AG04450 (cell line): Measurements from ENCODE around the gene MUCL3. TPM values are rescaled to one million over a fixed set of nuclear protein-coding genes. Genes with fewer than 3 reads are reported as not detected.

ENCODE experiments used
- CTCF ChIA-PET: fragments of 300-600, 350-600 bp; formaldehyde crosslinking; extraction: SDS; loops from one replicate; lab custom pipeline; 2022; ENCODE audit warnings: antibody characterized with exemption, inconsistent platforms; lab: Charles Lee
- POLR2A ChIA-PET: fragments of 350-600 bp; formaldehyde crosslinking; extraction: SDS; loops from one replicate; lab custom pipeline; 2021; ENCODE audit warnings: antibody characterized with exemption, inconsistent platforms; lab: Yijun Ruan, JAX
- DNase-seq: peaks from one replicate; pipeline ENCODE4 v3.0.0-alpha.2; 2011; ENCODE audit warnings: low read depth, low spot score
- H3K27ac ChIP-seq: one replicate; pipeline ENCODE4 v1.5.1; 2012; ENCODE audit warnings: low read depth, low read length, control low read depth
- H3K27me3 ChIP-seq: one replicate; pipeline ENCODE4 v1.6.0; 2012; ENCODE audit warnings: low read length; ENCODE audit not compliant: control insufficient read depth, insufficient read depth
- H3K4me3 ChIP-seq: 2 replicates; pipeline ENCODE4 v1.5.1; 2011; ENCODE audit warnings: mild to moderate bottlenecking, low read depth, low read length, control low read depth
- H3K9me3 ChIP-seq: 2 replicates; pipeline ENCODE4 v1.5.1; 2012; ENCODE audit warnings: low read length; ENCODE audit not compliant: control insufficient read depth, insufficient read depth
- CTCF ChIP-seq: IDR thresholded peaks from 2 replicates; pipeline ENCODE4 v1.5.1; 2011; ENCODE audit warnings: low read depth, low read length, control low read depth, inconsistent platforms
- polyA plus RNA-seq: library from polyadenylated mRNA; depleted of rRNA; stranded (reverse); fragments of >200 nt; gene quantifications from 2 replicates; pipeline ENCODE4 v1.2.3, GENCODE V29; 2011

Gene MUCL3
- polyA plus RNA-seq, 1 experiment = not detected

GRCh38 chr6:30983439-30983838, 42.7 kb downstream of the MUCL3 start, which contains the start of gene MUC21:
Gene MUC21, plus strand, starts transcription at chr6:30983718. Its CDS starts 241 bp downstream, at chr6:30983959.
- CTCF ChIA-PET = interaction anchor here (1.1 kb wide), 1 partner anchor 68 kb away, joined by 3 read pairs; no protein-coding TSS in a partner anchor
- no peak for TF ChIP-seq CTCF
- Histone ChIP-seq H3K4me3 (no peak within 1 kb of the TSS), H3K27me3 (peaks cover 5% of the 10 kb centered on the region), H3K27ac (no peak within 1 kb of the TSS), H3K9me3 (no peaks in the 10 kb centered on the region)
- no peak for DNase-seq
- POLR2A ChIA-PET = no interaction called here

- no peak overlapping the region for H3K4me3 ChIP-seq
- DNase-seq = no peak
- no peak for TF ChIP-seq CTCF
- H3K27me3 ChIP-seq = peaks cover 7% of the 10 kb centered on the region
- ChIA-PET POLR2A (interaction anchor here (0.5 kb wide), 1 partner anchor 81 kb away, joined by 9 read pairs; no protein-coding TSS in a partner anchor), CTCF (interaction anchor here (0.6 to 1.3 kb wide), 2 partner anchors 43 to 153 kb away, joined by 3 to 5 read pairs; no protein-coding TSS in a partner anchor)
- no peaks in the 10 kb centered on the region for H3K9me3 ChIP-seq
- H3K27ac ChIP-seq = no peak overlapping the region
Observed at GRCh38 chr6:30985490-30985889, 44.7 kb downstream of the MUCL3 start.

- H3K4me3 ChIP-seq = no peak overlapping the region
- no peak for TF ChIP-seq CTCF
- H3K9me3 ChIP-seq = no peaks in the 10 kb centered on the region
- H3K27me3 ChIP-seq = peaks cover 9% of the 10 kb centered on the region
- POLR2A ChIA-PET = no interaction called here
- DNase-seq = no peak
- CTCF ChIA-PET = no interaction called here
- no peak overlapping the region for H3K27ac ChIP-seq
Observed at GRCh38 chr6:30987304-30987703, 46.5 kb downstream of the MUCL3 start.

GRCh38 chr6:30988209-30988825, 47.5 kb downstream of the MUCL3 start:
- Histone ChIP-seq H3K27me3 (peaks cover 9% of the 10 kb centered on the region), H3K4me3 (no peak overlapping the region), H3K27ac (no peak overlapping the region), H3K9me3 (no peaks in the 10 kb centered on the region)
- ChIA-PET CTCF (no interaction called here), POLR2A (no interaction called here)
- no peak for DNase-seq
- no peak for TF ChIP-seq CTCF

GRCh38 chr6:30990422-30991086, 49.8 kb downstream of the MUCL3 start:
- POLR2A ChIA-PET = no interaction called here
- no peaks in the 10 kb centered on the region; the same call in 1 of the 2 replicates for H3K9me3 ChIP-seq
- H3K27me3 ChIP-seq = peaks cover 9% of the 10 kb centered on the region
- no peak for DNase-seq
- H3K4me3 ChIP-seq = no peak overlapping the region
- no peak overlapping the region for H3K27ac ChIP-seq
- CTCF ChIA-PET = interaction anchor here (1.3 kb wide), 1 partner anchor 80 kb away, joined by 3 read pairs; no protein-coding TSS in a partner anchor
- TF ChIP-seq CTCF = no peak
